ENCODE data around the gene CAMTA1. TPM values are rescaled to one million over a fixed set of nuclear protein-coding genes. Genes with fewer than 3 reads are reported as not detected.

Gene CAMTA1
- total RNA-seq, 1 donor from 2014 or later = 160 TPM

DNA sequence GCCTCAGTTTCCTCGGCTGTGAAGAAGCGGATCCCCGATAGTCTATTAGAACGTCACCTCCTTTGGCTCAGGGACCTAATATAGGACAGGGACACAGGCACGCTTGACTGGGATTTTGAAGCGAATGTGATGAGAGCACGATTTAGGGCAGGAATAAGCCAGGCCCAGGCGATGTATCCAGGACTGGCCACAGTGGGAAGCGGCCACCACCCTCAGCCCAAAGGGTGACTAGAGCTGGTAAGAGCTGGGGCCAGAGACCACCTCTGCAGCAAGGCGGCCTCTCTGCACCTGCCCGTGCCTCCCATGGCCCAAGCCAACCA lies 885.9 kb downstream of the CAMTA1 start:
- Histone ChIP-seq H3K4me1 (peaks cover 29% of the 10 kb centered on the region), H3K27ac (replicated peaks) (no peak overlapping the region), H3K36me3 (no peaks in the 10 kb centered on the region), H3K4me3 (no peak overlapping the region), H3K9me3 (replicated peaks) (no peaks in the 10 kb centered on the region), H3K27me3 (ENCODE audit: low read depth) (peaks cover 7% of the 10 kb centered on the region)
- intact Hi-C loops (cut with micrococcal nuclease) = no loop called here
- no peak for DNase-seq
- TF ChIP-seq, protein P1, sequence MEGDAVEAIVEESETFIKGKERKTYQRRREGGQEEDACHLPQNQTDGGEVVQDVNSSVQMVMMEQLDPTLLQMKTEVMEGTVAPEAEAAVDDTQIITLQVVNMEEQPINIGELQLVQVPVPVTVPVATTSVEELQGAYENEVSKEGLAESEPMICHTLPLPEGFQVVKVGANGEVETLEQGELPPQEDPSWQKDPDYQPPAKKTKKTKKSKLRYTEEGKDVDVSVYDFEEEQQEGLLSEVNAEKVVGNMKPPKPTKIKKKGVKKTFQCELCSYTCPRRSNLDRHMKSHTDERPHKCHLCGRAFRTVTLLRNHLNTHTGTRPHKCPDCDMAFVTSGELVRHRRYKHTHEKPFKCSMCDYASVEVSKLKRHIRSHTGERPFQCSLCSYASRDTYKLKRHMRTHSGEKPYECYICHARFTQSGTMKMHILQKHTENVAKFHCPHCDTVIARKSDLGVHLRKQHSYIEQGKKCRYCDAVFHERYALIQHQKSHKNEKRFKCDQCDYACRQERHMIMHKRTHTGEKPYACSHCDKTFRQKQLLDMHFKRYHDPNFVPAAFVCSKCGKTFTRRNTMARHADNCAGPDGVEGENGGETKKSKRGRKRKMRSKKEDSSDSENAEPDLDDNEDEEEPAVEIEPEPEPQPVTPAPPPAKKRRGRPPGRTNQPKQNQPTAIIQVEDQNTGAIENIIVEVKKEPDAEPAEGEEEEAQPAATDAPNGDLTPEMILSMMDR (IDR thresholded peaks at IDR 0.05; ENCODE audit: borderline replicate concordance) = no peak

DNA sequence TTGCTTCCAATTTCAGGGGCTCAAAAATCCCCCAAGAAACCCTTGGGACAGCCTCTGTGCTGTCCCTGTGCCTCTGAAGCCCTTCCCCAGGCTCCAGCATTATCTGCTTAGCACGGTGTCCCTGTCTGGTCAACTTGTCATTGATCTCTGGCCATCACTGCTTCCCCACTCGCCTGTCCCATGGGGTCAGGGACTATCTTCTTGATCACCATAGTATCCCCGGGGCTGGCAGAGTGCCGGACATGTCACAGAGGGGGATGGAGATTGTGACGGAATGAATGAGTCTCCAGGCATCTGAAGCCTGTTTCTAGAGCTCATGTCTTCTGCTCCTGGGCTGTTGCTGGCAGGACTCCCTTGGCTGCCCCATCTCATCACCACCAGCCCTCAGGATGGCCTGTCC lies 886.4 kb downstream of the CAMTA1 start:
- TF ChIP-seq, protein P1 (IDR thresholded peaks at IDR 0.05; ENCODE audit: borderline replicate concordance) = no peak
- intact Hi-C loops (cut with micrococcal nuclease) = no loop called here
- no peaks in the 10 kb centered on the region for H3K9me3 ChIP-seq (replicated peaks)

DNA sequence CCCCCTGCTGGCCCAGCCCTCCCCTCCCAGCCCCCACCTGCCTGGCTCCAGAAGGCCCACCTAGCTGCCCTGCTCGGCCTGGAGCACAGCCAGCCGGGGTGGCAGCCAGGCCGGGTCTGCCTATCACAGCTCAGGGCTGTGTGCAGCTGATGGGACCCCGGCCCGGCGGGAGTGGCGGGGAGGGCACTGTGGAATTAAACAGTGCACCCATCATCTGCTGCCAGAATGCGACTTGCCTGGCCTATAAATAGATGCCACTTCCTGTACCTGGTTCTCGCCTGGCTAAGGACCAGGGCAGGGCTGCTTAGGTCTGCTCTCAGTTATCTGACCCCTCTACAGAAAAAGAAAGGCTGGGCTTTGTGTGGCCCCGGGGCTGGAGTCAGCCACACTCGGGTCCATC lies 887.6 kb downstream of the CAMTA1 start:
- intact Hi-C loops (cut with micrococcal nuclease) = no loop called here
- DNase-seq = no peak
- H3K27ac ChIP-seq (replicated peaks) = no peak overlapping the region

More for the DNA sequence above, 886.4 kb downstream of the CAMTA1 start:
- peaks cover 7% of the 10 kb centered on the region for H3K27me3 ChIP-seq (ENCODE audit: low read depth)
- no peak for DNase-seq
- no peaks in the 10 kb centered on the region for H3K36me3 ChIP-seq
- H3K4me3 ChIP-seq = no peak overlapping the region
- H3K27ac ChIP-seq (replicated peaks) = no peak overlapping the region
- H3K4me1 ChIP-seq = peaks cover 29% of the 10 kb centered on the region

DNA sequence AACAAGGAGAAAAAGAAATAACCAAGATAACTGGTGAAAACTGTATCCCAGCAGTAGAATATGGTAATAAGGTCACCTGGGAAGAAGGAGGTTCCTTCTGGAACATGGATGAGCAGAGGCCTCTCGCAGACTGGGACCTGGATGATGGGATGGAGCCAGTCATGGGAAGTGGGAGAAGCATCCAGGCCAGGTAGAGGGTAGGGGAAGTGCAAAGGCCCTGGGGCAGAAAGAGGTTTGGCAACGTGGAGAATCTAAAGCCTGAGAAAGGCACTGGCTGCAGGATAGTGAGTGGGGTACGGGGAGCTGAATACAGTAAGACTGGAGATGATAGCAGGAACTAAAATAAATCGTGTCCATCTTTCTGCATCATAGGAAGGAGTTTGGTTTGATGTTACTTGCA lies 889.7 kb downstream of the CAMTA1 start:
- TF ChIP-seq, protein P1 (IDR thresholded peaks at IDR 0.05; ENCODE audit: borderline replicate concordance) = no peak
- no peaks in the 10 kb centered on the region for H3K36me3 ChIP-seq
- intact Hi-C loops (cut with micrococcal nuclease) = no loop called here

More for the DNA sequence above, 887.6 kb downstream of the CAMTA1 start:
- Histone ChIP-seq H3K27me3 (ENCODE audit: low read depth) (peaks cover 7% of the 10 kb centered on the region), H3K36me3 (no peaks in the 10 kb centered on the region), H3K9me3 (replicated peaks) (no peaks in the 10 kb centered on the region), H3K4me3 (no peak overlapping the region), H3K4me1 (peaks cover 27% of the 10 kb centered on the region)
- TF ChIP-seq, protein P1 (IDR thresholded peaks at IDR 0.05; ENCODE audit: borderline replicate concordance) = no peak

DNA sequence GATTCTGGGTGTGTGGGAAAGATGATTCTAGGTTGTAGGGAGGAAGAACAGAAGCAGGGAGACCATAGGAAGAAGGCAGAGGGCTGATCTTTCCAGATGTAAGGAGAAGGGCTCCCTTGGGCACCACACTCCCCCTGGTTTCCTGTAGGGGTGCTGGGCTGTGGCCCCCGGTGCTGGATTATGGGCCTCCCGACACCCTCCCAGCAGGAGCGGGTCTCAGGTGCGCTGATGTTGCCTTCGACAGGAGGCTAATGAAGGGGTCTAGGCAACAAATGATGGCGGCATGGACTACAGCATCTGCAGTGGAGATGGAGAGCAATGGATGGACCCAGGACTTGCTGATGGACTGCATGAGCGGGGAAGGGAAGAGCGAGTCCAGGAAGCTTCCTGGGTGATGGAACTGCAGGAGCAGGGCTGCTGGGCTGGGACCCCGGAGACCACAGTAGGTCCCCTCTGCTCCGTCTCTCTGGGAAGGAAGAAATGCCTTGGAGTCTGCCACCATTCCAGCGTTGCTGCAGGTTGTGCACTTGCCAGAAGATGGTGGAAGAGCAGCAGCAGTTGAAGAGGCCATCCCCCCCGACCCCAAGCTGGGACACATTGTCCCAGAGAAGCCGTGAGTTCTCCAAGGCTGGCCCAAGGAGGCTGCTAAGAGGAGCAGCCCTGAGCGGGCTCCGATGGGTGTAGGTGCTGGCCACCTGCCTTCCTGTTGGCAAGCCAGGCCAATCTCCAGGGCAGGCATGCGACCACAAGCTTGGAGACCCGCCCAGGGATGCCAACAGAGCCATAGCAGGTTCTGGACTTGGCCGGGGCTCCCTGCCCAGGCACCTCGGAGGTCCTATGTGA lies 890.4 kb downstream of the CAMTA1 start:
- Histone ChIP-seq H3K4me3 (no peak overlapping the region), H3K36me3 (no peaks in the 10 kb centered on the region), H3K27me3 (ENCODE audit: low read depth) (no peaks in the 10 kb centered on the region), H3K9me3 (replicated peaks) (no peaks in the 10 kb centered on the region), H3K4me1 (peaks cover 23% of the 10 kb centered on the region), H3K27ac (replicated peaks) (no peak overlapping the region)
- TF ChIP-seq, protein P1 (IDR thresholded peaks at IDR 0.05; ENCODE audit: borderline replicate concordance) = no peak
- intact Hi-C loops (cut with micrococcal nuclease) = no loop called here
- DNase-seq = no peak

More for the DNA sequence above, 889.7 kb downstream of the CAMTA1 start:
- no peak for DNase-seq
- Histone ChIP-seq H3K4me1 (peaks cover 25% of the 10 kb centered on the region), H3K9me3 (replicated peaks) (no peaks in the 10 kb centered on the region), H3K27ac (replicated peaks) (no peak overlapping the region), H3K4me3 (no peak overlapping the region), H3K27me3 (ENCODE audit: low read depth) (peaks cover 2% of the 10 kb centered on the region)

All from left ventricle myocardium inferior (tissue), 1 donor.